SK-N-SH (cell line): ENCODE data around the gene ATP6V1D. TPM values are rescaled to one million over a fixed set of nuclear protein-coding genes. Genes with fewer than 3 reads are reported as not detected.
A peak's percentile ranks its signal among the peaks of the same experiment; 100 is the strongest.

Experiments used
- CTCF ChIA-PET: fragments of 300-600, 350-600 bp; formaldehyde crosslinking; extraction: SDS; loops from one replicate; lab custom pipeline; 2021; lab: Yijun Ruan, JAX
- POLR2A ChIA-PET: fragments of 350-600 bp; sonication (Branson Sonifier 250); formaldehyde crosslinking; extraction: SDS; loops from one replicate; lab custom pipeline; 2020; ENCODE audit warnings: antibody characterized with exemption, inconsistent platforms; lab: Yijun Ruan, JAX
- DNase-seq: peaks from one replicate; pipeline ENCODE4 v3.0.0; 2012
- H2AFZ ChIP-seq: fragments of 200-600 bp; sonication (generic); 2 replicates; pipeline ENCODE4 v1.8.1; 2016; ENCODE audit warnings: antibody characterized with exemption, mild to moderate bottlenecking, low read depth
- H3F3A ChIP-seq: fragments of 200-600 bp; sonication (generic); replicated peaks from 2 replicates; pipeline ENCODE3; 2016; ENCODE audit warnings: antibody characterized with exemption, mild to moderate bottlenecking; ENCODE audit not compliant: insufficient read depth
- H3K27ac ChIP-seq, 2 experiments: fragments of 200-500 bp in 1 of 2; fragments of 200-600 bp in 1 of 2; sonication (Bioruptor generic) in 1 of 2; sonication (generic), shearing (Covaris generic) in 1 of 2; 2 replicates each; pipeline versions ENCODE4 v1.5.1 to v1.6.1; 2014 to 2016; ENCODE audit warnings: low read depth in 2 of 2, inconsistent platforms in 1 of 2, low read length in 1 of 2, mild to moderate bottlenecking in 1 of 2, mixed read lengths in 1 of 2
- H3K27me3 ChIP-seq: fragments of 200-600 bp; sonication (generic), shearing (Covaris generic); 2 replicates; pipeline ENCODE4 v1.6.1; 2016; ENCODE audit warnings: mixed run types; ENCODE audit not compliant: insufficient read depth
- H3K36me3 ChIP-seq, 2 experiments: fragments of 200-500 bp in 1 of 2; fragments of 200-600 bp in 1 of 2; sonication (Bioruptor generic) in 1 of 2; sonication (generic) in 1 of 2; replicated peaks in 1 of 2; 2 replicates each; pipeline versions ENCODE3 to v1.5.1; 2014 to 2016; ENCODE audit warnings: low read length in 1 of 2, mild to moderate bottlenecking in 1 of 2; ENCODE audit not compliant: insufficient read depth in 2 of 2, control insufficient read depth in 1 of 2
- H3K4me1 ChIP-seq, 2 experiments: fragments of 200-500 bp in 1 of 2; fragments of 200-600 bp in 1 of 2; sonication (Bioruptor generic) in 1 of 2; sonication (generic), shearing (Covaris generic) in 1 of 2; 2 replicates each; pipeline versions ENCODE4 v1.5.1 to v1.6.1; 2014 to 2016; ENCODE audit warnings: low read depth in 1 of 2, low read length in 1 of 2, mixed run types in 1 of 2; ENCODE audit not compliant: insufficient read depth in 2 of 2, control insufficient read depth in 1 of 2
- H3K4me2 ChIP-seq: fragments of 200-600 bp; sonication (generic), shearing (Covaris generic); 2 replicates; pipeline ENCODE4 v1.6.1; 2017; ENCODE audit warnings: mixed run types
- H3K4me3 ChIP-seq, 2 experiments: fragments of 200-500 bp in 1 of 2; fragments of 200-600 bp in 1 of 2; sonication (Bioruptor generic) in 1 of 2; sonication (generic), shearing (Covaris generic) in 1 of 2; 2 replicates each; pipeline versions ENCODE4 v1.5.1 to v1.8.1; 2014 to 2016; ENCODE audit warnings: low read depth in 2 of 2, inconsistent platforms in 1 of 2, low read length in 1 of 2, mild to moderate bottlenecking in 1 of 2, mixed read lengths in 1 of 2, moderate library complexity in 1 of 2
- H3K79me2 ChIP-seq: fragments of 200-600 bp; sonication (generic); 2 replicates; pipeline ENCODE4 v1.8.1; 2017; ENCODE audit warnings: mild to moderate bottlenecking; ENCODE audit not compliant: insufficient read depth
- H3K9ac ChIP-seq: fragments of 200-600 bp; sonication (generic); 2 replicates; pipeline ENCODE4 v1.6.1; 2017; ENCODE audit warnings: mixed run types
- H3K9me2 ChIP-seq: fragments of 200-600 bp; sonication (generic); 2 replicates; pipeline ENCODE4 v1.6.1; 2017; ENCODE audit warnings: mixed run types
- H3K9me3 ChIP-seq: fragments of 200-600 bp; sonication (generic); 2 replicates; pipeline ENCODE4 v1.6.1; 2017; ENCODE audit warnings: mixed run types, mild to moderate bottlenecking, moderate library complexity
- H4K20me1 ChIP-seq: fragments of 200-600 bp; sonication (generic); 2 replicates; pipeline ENCODE4 v1.6.1; 2017; ENCODE audit warnings: mild to moderate bottlenecking, mixed run types; ENCODE audit not compliant: insufficient read depth
- EP300 ChIP-seq, 2 experiments: IDR thresholded peaks; 2 replicates each; pipeline versions ENCODE4 v1.4.0 to v1.6.1; 2012; ENCODE audit warnings: borderline replicate concordance in 1 of 2, low read depth in 1 of 2, low read length in 1 of 2
- EZH2phosphoT487 ChIP-seq: fragments of 200-600 bp; sonication (generic); IDR thresholded peaks from 2 replicates; pipeline ENCODE4 v1.6.1; 2017; ENCODE audit warnings: low read depth, mixed run types, mild to moderate bottlenecking, antibody characterized with exemption, moderate library complexity, borderline replicate concordance
- FOSL2 ChIP-seq: IDR thresholded peaks from 2 replicates; pipeline ENCODE4 v1.4.0; 2012; ENCODE audit warnings: low read depth, mild to moderate bottlenecking, moderate library complexity, borderline replicate concordance
- GABPA ChIP-seq: IDR thresholded peaks from 2 replicates; pipeline ENCODE4 v1.4.0; 2012; ENCODE audit warnings: low read depth, mild to moderate bottlenecking
- GATA2 ChIP-seq: sonication (generic); formaldehyde crosslinking; IDR thresholded peaks from 2 replicates; pipeline ENCODE4 v1.5.0; 2020; ENCODE audit warnings: mild to moderate bottlenecking, missing genetic modification reagents
- MAX ChIP-seq: IDR thresholded peaks from 2 replicates; pipeline ENCODE4 v1.4.0; 2012; ENCODE audit warnings: low read depth
- NFIC ChIP-seq: IDR thresholded peaks from 2 replicates; pipeline ENCODE4 v1.4.0; 2012; ENCODE audit warnings: borderline replicate concordance
- NRF1 ChIP-seq: IDR thresholded peaks from 2 replicates; pipeline ENCODE4 v1.6.1; 2012; ENCODE audit warnings: low read depth, mild to moderate bottlenecking, low read length
- PBX3 ChIP-seq: IDR thresholded peaks from 2 replicates; pipeline ENCODE4; 2012
- POLR2AphosphoS5 ChIP-seq: IDR thresholded peaks from 2 replicates; pipeline ENCODE4 v1.6.1; 2012; ENCODE audit warnings: low read depth, low read length
- RAD21 ChIP-seq: IDR thresholded peaks from 2 replicates; pipeline ENCODE4 v1.6.1; 2012; ENCODE audit warnings: mild to moderate bottlenecking, low read length
- RCOR1 ChIP-seq: fragments of 150-350 bp; IDR thresholded peaks from 2 replicates; pipeline ENCODE4 v1.6.1; 2017; ENCODE audit warnings: antibody characterized with exemption, low read length
- REST ChIP-seq: IDR thresholded peaks from 2 replicates; pipeline ENCODE4 v1.6.1; 2012; ENCODE audit warnings: mild to moderate bottlenecking, low read depth, low read length, moderate library complexity
- RFX5 ChIP-seq: IDR thresholded peaks from 2 replicates; pipeline ENCODE4 v1.6.1; 2012; ENCODE audit warnings: mild to moderate bottlenecking, improper control_type of control experiment, low read length
- SMC3 ChIP-seq: IDR thresholded peaks from 2 replicates; pipeline ENCODE4 v1.6.1; 2012; ENCODE audit warnings: low read depth, low read length, improper control_type of control experiment
- TCF12 ChIP-seq: IDR thresholded peaks from 2 replicates; pipeline ENCODE4 v1.4.0; 2012
- TEAD4 ChIP-seq: IDR thresholded peaks from 2 replicates; pipeline ENCODE4 v1.4.0; 2012; ENCODE audit warnings: mild to moderate bottlenecking, borderline replicate concordance; ENCODE audit not compliant: insufficient read depth
- USF1 ChIP-seq: IDR thresholded peaks from 2 replicates; pipeline ENCODE4 v1.4.0; 2012; ENCODE audit warnings: low read depth, borderline replicate concordance
- USF2 ChIP-seq: fragments of 150-350 bp; IDR thresholded peaks from 2 replicates; pipeline ENCODE4 v1.6.1; 2017; ENCODE audit warnings: antibody characterized with exemption, low read length, low read depth, borderline replicate concordance
- WGBS: methylation state at CpG from one replicate; pipeline ENCODE4 v1.1.6; 2017; ENCODE audit warnings: low lambda C conversion rate; 5-methylcytosine and 5-hydroxymethylcytosine counted together
- polyA plus RNA-seq, 3 experiments: library from polyadenylated mRNA; depleted of rRNA; stranded (reverse); fragments of >200 nt; gene quantifications; 2 replicates each; pipeline ENCODE4 v1.2.3, GENCODE V29; 2012

ATP6V1D gene
- polyA plus RNA-seq, 1 of the 3 experiments (the other 2 are of a cell fraction) = 39.2 TPM

- WGBS = 69% methylated on average over 4 of the region's 4 CpGs
- peaks cover 22 to 23% of the 10 kb centered on the region in 2 experiments; a peak in 3 of 4 replicates for H3K4me1 ChIP-seq
- TF ChIP-seq GABPA (no peak), RFX5 (no peak), PBX3 (no peak), MAX (no peak), EP300 (IDR thresholded peaks at IDR 0.05; ENCODE audit: borderline replicate concordance in 1 of 2, low read depth in 1 of 2, low read length in 1 of 2) (no peak), EZH2phosphoT487 (no peak), SMC3 (no peak), RAD21 (no peak), USF1 (no peak), REST (no peak), USF2 (no peak), NRF1 (no peak), GATA2 (CRISPR knock-in tag) (no peak), POLR2AphosphoS5 (no peak), FOSL2 (no peak), TEAD4 (no peak), NFIC (no peak), RCOR1 (no peak), TCF12 (no peak)
- H3F3A ChIP-seq = peaks cover 9% of the 10 kb centered on the region
- H3K27ac ChIP-seq = no peak overlapping the region; a peak in 1 of 4 replicates
- peak overlapping the region; percentile 78 to 99; a peak in 3 of 4 replicates for H3K4me3 ChIP-seq
- H3K36me3 ChIP-seq = peaks cover 7 to 22% of the 10 kb centered on the region in 2 experiments
- H3K9me3 ChIP-seq = no peaks in the 10 kb centered on the region
- H3K4me2 ChIP-seq = peak overlapping the region; percentile 85
- H2AFZ ChIP-seq = no peak overlapping the region
- ChIA-PET POLR2A (no interaction called here), CTCF (no interaction called here)
- H3K27me3 ChIP-seq = no peaks in the 10 kb centered on the region
- H4K20me1 ChIP-seq = peaks cover 28% of the 10 kb centered on the region
- H3K9me2 ChIP-seq = no peaks in the 10 kb centered on the region
- DNase-seq = no peak
- peaks cover 91% of the 10 kb centered on the region for H3K79me2 ChIP-seq
- H3K9ac ChIP-seq = 0 out of 2 replicates have a peak overlapping the region, but pooled peaks have one; percentile 1
Measured at GRCh38 chr14:67357186-67357968, 2.2 kb downstream of the ATP6V1D start.
